GM23338 (cell line): ENCODE results near the gene TTLL5. TPM values are rescaled to one million over a fixed set of nuclear protein-coding genes. Genes with fewer than 3 reads are reported as not detected.

Experiments
- ATAC-seq: fragments of 200-7000 bp; cut with Tn5 transposase; 3 replicates; pipeline ENCODE4 v1.9.1; 2020
- DNase-seq: peaks from one replicate; pipeline ENCODE4 v3.0.0-alpha.2; 2015; ENCODE audit warnings: low spot score
- H2AFZ ChIP-seq: fragments of 200-600 bp; sonication (generic); 2 replicates; pipeline ENCODE4 v1.8.0; 2016; ENCODE audit warnings: antibody characterized with exemption, mild to moderate bottlenecking, moderate library complexity
- H3F3A ChIP-seq: fragments of 200-600 bp; sonication (generic); replicated peaks from 2 replicates; pipeline ENCODE4 v1.8.0; 2017; ENCODE audit warnings: antibody characterized with exemption, mixed run types, low read depth
- H3K27ac ChIP-seq: fragments of 200-600 bp; sonication (generic); 2 replicates; pipeline ENCODE4 v1.6.1; 2016; ENCODE audit warnings: low read depth
- H3K27me3 ChIP-seq: fragments of 200-600 bp; sonication (generic); 2 replicates; pipeline ENCODE4 v1.8.0; 2016; ENCODE audit warnings: mild to moderate bottlenecking, mixed run types, moderate library complexity; ENCODE audit not compliant: insufficient read depth
- H3K36me3 ChIP-seq: fragments of 200-600 bp; sonication (generic); 2 replicates; pipeline ENCODE4 v1.8.0; 2016; ENCODE audit warnings: mild to moderate bottlenecking; ENCODE audit not compliant: insufficient read depth
- H3K4me1 ChIP-seq: fragments of 200-600 bp; sonication (generic); 2 replicates; pipeline ENCODE4 v1.8.0; 2016; ENCODE audit warnings: mild to moderate bottlenecking, moderate library complexity; ENCODE audit not compliant: insufficient read depth
- H3K4me2 ChIP-seq: fragments of 200-600 bp; sonication (generic); 2 replicates; pipeline ENCODE4 v1.7.1; 2017; ENCODE audit warnings: mixed run types
- H3K4me3 ChIP-seq: fragments of 200-600 bp; sonication (generic); 2 replicates; pipeline ENCODE4 v1.6.1; 2016; ENCODE audit warnings: mixed run types
- H3K79me2 ChIP-seq: fragments of 200-600 bp; sonication (generic); replicated peaks from 2 replicates; pipeline ENCODE4 v1.8.0; 2017; ENCODE audit warnings: mild to moderate bottlenecking; ENCODE audit not compliant: insufficient read depth
- H3K9me2 ChIP-seq: fragments of 200-600 bp; sonication (generic); 2 replicates; pipeline ENCODE4 v1.8.0; 2017; ENCODE audit not compliant: insufficient read depth
- H4K20me1 ChIP-seq: fragments of 200-600 bp; sonication (generic); replicated peaks from 2 replicates; pipeline ENCODE4 v1.8.0; 2017; ENCODE audit warnings: mild to moderate bottlenecking; ENCODE audit not compliant: insufficient read depth
- H3K27ac Mint-ChIP-seq: 2 replicates; pipeline ENCODE4 v1.8.0; 2020; ENCODE audit warnings: inconsistent platforms, mild to moderate bottlenecking, moderate library complexity, mixed read lengths
- H3K27me3 Mint-ChIP-seq: 3 replicates; pipeline ENCODE4 v1.8.0; 2022; ENCODE audit warnings: low read depth, mild to moderate bottlenecking, moderate library complexity, mixed read lengths, inconsistent platforms; ENCODE audit not compliant: insufficient read depth, poor library complexity
- H3K36me3 Mint-ChIP-seq: 3 replicates; pipeline ENCODE4 v1.8.0; 2021; ENCODE audit warnings: low read depth, mild to moderate bottlenecking, inconsistent platforms, moderate library complexity, mixed read lengths
- H3K4me1 Mint-ChIP-seq: 3 replicates; pipeline ENCODE4 v1.8.0; 2020; ENCODE audit warnings: mild to moderate bottlenecking, inconsistent platforms, mixed read lengths
- H3K4me3 Mint-ChIP-seq: 3 replicates; pipeline ENCODE4 v1.8.0; 2021; ENCODE audit warnings: moderate library complexity, mild to moderate bottlenecking, inconsistent platforms, mixed read lengths
- H3K9me3 Mint-ChIP-seq: 3 replicates; pipeline ENCODE4 v1.8.0; 2020; ENCODE audit warnings: moderate library complexity, mild to moderate bottlenecking, inconsistent platforms, mixed read lengths
- CREB1 ChIP-seq: fragments of 250-450 bp; sonication (Bioruptor Pico); IDR thresholded peaks from 2 replicates; pipeline ENCODE4 v1.5.0; 2020; ENCODE audit warnings: low read depth, mild to moderate bottlenecking, moderate library complexity
- EZH2 ChIP-seq: fragments of 200-600 bp; sonication (generic); IDR thresholded peaks from one replicate; pipeline ENCODE4 v1.8.0; 2017; ENCODE audit warnings: antibody characterized with exemption, mild to moderate bottlenecking, low read depth; ENCODE audit not compliant: unreplicated experiment
- EZH2phosphoT487 ChIP-seq: fragments of 200-600 bp; sonication (generic); IDR thresholded peaks from one replicate; pipeline ENCODE4 v1.8.1; 2018; ENCODE audit warnings: antibody characterized with exemption; ENCODE audit not compliant: unreplicated experiment
- JUNB ChIP-seq: IDR thresholded peaks from one replicate; pipeline ENCODE4 v1.6.1; 2016; ENCODE audit warnings: antibody characterized with exemption; ENCODE audit not compliant: unreplicated experiment
- NANOG ChIP-seq: IDR thresholded peaks from 2 replicates; pipeline ENCODE4 v1.6.1; 2016; ENCODE audit warnings: antibody characterized with exemption, borderline replicate concordance
- POLR2AphosphoS5 ChIP-seq: IDR thresholded peaks from 2 replicates; pipeline ENCODE4 v1.6.1; 2016; ENCODE audit warnings: antibody characterized with exemption, low read depth
- STAT1 ChIP-seq: IDR thresholded peaks from one replicate; pipeline ENCODE4 v1.6.1; 2016; ENCODE audit warnings: antibody characterized with exemption; ENCODE audit not compliant: unreplicated experiment
- ZNF114 ChIP-seq: fragments of 250-450 bp; sonication (Bioruptor Pico); IDR thresholded peaks from 2 replicates; pipeline ENCODE4 v1.5.0; 2020; ENCODE audit warnings: mild to moderate bottlenecking, moderate library complexity
- ZNF331 ChIP-seq: fragments of 250-450 bp; sonication (Bioruptor Pico); IDR thresholded peaks from 2 replicates; pipeline ENCODE4 v1.5.0; 2020; ENCODE audit warnings: low read depth, mild to moderate bottlenecking, moderate library complexity
- polyA plus RNA-seq: library from polyadenylated mRNA; unstranded; fragments of >200 nt; fragmentation: Nextera tagmentation; extraction: Ambion mirVana; gene quantifications from 2 replicates; pipeline ENCODE4 v1.2.1, GENCODE V29; 2016
- total RNA-seq: library from RNA; depleted of rRNA; stranded (reverse); fragments of >200 nt; shearing (Covaris generic); gene quantifications from 2 replicates; pipeline ENCODE4 v1.2.3, GENCODE V29; 2014
- TF ChIP-seq, protein P1 (sequence below), 2 experiments: fragments of 200-600 bp in 1 of 2; sonication (generic) in 1 of 2; conservative IDR thresholded peaks; 2 replicates each; pipeline versions ENCODE4 v1.5.1 to v1.6.1; 2016 to 2017; ENCODE audit warnings: antibody characterized with exemption in 2 of 2, low read depth in 2 of 2, mild to moderate bottlenecking in 2 of 2, moderate library complexity in 1 of 2
- TF ChIP-seq, protein P2 (sequence below): IDR thresholded peaks from 2 replicates; pipeline ENCODE4 v1.6.1; 2016; ENCODE audit warnings: antibody characterized with exemption
- TF ChIP-seq, protein P3 (sequence below): IDR thresholded peaks from one replicate; pipeline ENCODE4 v1.6.1; 2018; ENCODE audit warnings: antibody characterized with exemption; ENCODE audit not compliant: unreplicated experiment
- TF ChIP-seq, protein P4 (sequence below): fragments of 250-450 bp; sonication (Bioruptor Pico); IDR thresholded peaks from 2 replicates; pipeline ENCODE4 v1.5.0; 2020; ENCODE audit warnings: mild to moderate bottlenecking, moderate library complexity

TTLL5 gene
- total and polyA plus RNA-seq, 2 experiments from 2014 or later = 33.5 to 35.4 TPM

DNA sequence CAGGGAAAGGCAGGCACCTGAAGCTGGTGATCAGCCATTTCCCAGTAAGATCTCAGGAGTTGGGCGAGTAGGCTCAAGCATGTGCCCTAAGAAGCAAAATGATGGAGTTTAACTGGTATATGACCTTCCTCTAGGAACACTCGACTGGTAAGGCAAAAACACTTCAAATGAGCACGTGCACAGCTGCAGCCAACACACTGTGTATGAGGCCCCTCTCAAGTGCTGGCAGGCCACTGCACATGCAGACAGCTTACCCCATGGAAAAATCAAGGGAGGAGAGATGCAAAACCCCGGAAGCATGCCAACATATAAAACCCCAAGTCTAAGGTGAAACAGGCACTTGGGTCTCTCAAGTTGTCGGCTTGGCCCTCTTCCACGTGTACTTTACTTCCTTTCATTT is 39.2 kb downstream of the TTLL5 start:
- H3K4me2 ChIP-seq = no peak overlapping the region
- H3K27ac Mint-ChIP-seq = no peak overlapping the region
- peaks cover 29% of the 10 kb centered on the region for H3K36me3 Mint-ChIP-seq
- H3K4me3 ChIP-seq = no peak overlapping the region
- H3K4me1 Mint-ChIP-seq = no peaks in the 10 kb centered on the region; the same call in 2 of the 3 replicates
- peaks cover 2% of the 10 kb centered on the region; the same call in 2 of the 3 replicates for H3K9me3 Mint-ChIP-seq
- ATAC-seq (no peak), DNase-seq (no peak)
- H3K79me2 ChIP-seq = no peaks in the 10 kb centered on the region
- TF ChIP-seq, protein P1, sequence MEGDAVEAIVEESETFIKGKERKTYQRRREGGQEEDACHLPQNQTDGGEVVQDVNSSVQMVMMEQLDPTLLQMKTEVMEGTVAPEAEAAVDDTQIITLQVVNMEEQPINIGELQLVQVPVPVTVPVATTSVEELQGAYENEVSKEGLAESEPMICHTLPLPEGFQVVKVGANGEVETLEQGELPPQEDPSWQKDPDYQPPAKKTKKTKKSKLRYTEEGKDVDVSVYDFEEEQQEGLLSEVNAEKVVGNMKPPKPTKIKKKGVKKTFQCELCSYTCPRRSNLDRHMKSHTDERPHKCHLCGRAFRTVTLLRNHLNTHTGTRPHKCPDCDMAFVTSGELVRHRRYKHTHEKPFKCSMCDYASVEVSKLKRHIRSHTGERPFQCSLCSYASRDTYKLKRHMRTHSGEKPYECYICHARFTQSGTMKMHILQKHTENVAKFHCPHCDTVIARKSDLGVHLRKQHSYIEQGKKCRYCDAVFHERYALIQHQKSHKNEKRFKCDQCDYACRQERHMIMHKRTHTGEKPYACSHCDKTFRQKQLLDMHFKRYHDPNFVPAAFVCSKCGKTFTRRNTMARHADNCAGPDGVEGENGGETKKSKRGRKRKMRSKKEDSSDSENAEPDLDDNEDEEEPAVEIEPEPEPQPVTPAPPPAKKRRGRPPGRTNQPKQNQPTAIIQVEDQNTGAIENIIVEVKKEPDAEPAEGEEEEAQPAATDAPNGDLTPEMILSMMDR (conservative IDR thresholded peaks at IDR 0.05; ENCODE audit: low read depth in 2 of 2) = no peak
- TF ChIP-seq STAT1 = no peak
- no peak for TF ChIP-seq ZNF331
- no peak for TF ChIP-seq CREB1 (CRISPR knock-in tag)
- TF ChIP-seq, protein P2, sequence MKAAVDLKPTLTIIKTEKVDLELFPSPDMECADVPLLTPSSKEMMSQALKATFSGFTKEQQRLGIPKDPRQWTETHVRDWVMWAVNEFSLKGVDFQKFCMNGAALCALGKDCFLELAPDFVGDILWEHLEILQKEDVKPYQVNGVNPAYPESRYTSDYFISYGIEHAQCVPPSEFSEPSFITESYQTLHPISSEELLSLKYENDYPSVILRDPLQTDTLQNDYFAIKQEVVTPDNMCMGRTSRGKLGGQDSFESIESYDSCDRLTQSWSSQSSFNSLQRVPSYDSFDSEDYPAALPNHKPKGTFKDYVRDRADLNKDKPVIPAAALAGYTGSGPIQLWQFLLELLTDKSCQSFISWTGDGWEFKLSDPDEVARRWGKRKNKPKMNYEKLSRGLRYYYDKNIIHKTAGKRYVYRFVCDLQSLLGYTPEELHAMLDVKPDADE = no peak
- no peak for TF ChIP-seq JUNB
- no peak for TF ChIP-seq NANOG
- no peak for TF ChIP-seq ZNF114 (CRISPR knock-in tag)
- no peak for TF ChIP-seq POLR2AphosphoS5
- TF ChIP-seq EZH2phosphoT487 = no peak
- TF ChIP-seq, protein P3, sequence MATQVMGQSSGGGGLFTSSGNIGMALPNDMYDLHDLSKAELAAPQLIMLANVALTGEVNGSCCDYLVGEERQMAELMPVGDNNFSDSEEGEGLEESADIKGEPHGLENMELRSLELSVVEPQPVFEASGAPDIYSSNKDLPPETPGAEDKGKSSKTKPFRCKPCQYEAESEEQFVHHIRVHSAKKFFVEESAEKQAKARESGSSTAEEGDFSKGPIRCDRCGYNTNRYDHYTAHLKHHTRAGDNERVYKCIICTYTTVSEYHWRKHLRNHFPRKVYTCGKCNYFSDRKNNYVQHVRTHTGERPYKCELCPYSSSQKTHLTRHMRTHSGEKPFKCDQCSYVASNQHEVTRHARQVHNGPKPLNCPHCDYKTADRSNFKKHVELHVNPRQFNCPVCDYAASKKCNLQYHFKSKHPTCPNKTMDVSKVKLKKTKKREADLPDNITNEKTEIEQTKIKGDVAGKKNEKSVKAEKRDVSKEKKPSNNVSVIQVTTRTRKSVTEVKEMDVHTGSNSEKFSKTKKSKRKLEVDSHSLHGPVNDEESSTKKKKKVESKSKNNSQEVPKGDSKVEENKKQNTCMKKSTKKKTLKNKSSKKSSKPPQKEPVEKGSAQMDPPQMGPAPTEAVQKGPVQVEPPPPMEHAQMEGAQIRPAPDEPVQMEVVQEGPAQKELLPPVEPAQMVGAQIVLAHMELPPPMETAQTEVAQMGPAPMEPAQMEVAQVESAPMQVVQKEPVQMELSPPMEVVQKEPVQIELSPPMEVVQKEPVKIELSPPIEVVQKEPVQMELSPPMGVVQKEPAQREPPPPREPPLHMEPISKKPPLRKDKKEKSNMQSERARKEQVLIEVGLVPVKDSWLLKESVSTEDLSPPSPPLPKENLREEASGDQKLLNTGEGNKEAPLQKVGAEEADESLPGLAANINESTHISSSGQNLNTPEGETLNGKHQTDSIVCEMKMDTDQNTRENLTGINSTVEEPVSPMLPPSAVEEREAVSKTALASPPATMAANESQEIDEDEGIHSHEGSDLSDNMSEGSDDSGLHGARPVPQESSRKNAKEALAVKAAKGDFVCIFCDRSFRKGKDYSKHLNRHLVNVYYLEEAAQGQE = no peak
- no peak for TF ChIP-seq EZH2
- TF ChIP-seq, protein P4, sequence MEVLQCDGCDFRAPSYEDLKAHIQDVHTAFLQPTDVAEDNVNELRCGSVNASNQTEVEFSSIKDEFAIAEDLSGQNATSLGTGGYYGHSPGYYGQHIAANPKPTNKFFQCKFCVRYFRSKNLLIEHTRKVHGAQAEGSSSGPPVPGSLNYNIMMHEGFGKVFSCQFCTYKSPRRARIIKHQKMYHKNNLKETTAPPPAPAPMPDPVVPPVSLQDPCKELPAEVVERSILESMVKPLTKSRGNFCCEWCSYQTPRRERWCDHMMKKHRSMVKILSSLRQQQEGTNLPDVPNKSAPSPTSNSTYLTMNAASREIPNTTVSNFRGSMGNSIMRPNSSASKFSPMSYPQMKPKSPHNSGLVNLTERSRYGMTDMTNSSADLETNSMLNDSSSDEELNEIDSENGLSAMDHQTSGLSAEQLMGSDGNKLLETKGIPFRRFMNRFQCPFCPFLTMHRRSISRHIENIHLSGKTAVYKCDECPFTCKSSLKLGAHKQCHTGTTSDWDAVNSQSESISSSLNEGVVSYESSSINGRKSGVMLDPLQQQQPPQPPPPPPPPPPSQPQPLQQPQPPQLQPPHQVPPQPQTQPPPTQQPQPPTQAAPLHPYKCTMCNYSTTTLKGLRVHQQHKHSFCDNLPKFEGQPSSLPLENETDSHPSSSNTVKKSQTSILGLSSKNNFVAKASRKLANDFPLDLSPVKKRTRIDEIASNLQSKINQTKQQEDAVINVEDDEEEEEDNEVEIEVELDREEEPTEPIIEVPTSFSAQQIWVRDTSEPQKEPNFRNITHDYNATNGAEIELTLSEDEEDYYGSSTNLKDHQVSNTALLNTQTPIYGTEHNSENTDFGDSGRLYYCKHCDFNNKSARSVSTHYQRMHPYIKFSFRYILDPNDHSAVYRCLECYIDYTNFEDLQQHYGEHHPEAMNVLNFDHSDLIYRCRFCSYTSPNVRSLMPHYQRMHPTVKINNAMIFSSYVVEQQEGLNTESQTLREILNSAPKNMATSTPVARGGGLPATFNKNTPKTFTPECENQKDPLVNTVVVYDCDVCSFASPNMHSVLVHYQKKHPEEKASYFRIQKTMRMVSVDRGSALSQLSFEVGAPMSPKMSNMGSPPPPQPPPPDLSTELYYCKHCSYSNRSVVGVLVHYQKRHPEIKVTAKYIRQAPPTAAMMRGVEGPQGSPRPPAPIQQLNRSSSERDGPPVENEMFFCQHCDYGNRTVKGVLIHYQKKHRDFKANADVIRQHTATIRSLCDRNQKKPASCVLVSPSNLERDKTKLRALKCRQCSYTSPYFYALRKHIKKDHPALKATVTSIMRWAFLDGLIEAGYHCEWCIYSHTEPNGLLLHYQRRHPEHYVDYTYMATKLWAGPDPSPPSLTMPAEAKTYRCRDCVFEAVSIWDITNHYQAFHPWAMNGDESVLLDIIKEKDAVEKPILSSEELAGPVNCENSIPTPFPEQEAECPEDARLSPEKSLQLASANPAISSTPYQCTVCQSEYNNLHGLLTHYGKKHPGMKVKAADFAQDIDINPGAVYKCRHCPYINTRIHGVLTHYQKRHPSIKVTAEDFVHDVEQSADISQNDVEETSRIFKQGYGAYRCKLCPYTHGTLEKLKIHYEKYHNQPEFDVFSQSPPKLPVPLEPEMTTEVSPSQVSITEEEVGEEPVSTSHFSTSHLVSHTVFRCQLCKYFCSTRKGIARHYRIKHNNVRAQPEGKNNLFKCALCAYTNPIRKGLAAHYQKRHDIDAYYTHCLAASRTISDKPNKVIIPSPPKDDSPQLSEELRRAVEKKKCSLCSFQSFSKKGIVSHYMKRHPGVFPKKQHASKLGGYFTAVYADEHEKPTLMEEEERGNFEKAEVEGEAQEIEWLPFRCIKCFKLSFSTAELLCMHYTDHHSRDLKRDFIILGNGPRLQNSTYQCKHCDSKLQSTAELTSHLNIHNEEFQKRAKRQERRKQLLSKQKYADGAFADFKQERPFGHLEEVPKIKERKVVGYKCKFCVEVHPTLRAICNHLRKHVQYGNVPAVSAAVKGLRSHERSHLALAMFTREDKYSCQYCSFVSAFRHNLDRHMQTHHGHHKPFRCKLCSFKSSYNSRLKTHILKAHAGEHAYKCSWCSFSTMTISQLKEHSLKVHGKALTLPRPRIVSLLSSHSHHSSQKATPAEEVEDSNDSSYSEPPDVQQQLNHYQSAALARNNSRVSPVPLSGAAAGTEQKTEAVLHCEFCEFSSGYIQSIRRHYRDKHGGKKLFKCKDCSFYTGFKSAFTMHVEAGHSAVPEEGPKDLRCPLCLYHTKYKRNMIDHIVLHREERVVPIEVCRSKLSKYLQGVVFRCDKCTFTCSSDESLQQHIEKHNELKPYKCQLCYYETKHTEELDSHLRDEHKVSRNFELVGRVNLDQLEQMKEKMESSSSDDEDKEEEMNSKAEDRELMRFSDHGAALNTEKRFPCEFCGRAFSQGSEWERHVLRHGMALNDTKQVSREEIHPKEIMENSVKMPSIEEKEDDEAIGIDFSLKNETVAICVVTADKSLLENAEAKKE (CRISPR knock-in tag) = no peak
- H3K9me2 ChIP-seq = no peaks in the 10 kb centered on the region
- no peak overlapping the region for H2AFZ ChIP-seq
- H3K27me3 Mint-ChIP-seq = peaks cover 3% of the 10 kb centered on the region
- no peaks in the 10 kb centered on the region for H3K4me1 ChIP-seq
- H3K27me3 ChIP-seq = no peaks in the 10 kb centered on the region
- no peaks in the 10 kb centered on the region for H3F3A ChIP-seq
- 0 out of 2 replicates have a peak, but pooled peaks cover 4% of the 10 kb centered on the region for H4K20me1 ChIP-seq
- peaks cover 4% of the 10 kb centered on the region for H3K36me3 ChIP-seq
- H3K4me3 Mint-ChIP-seq = no peak overlapping the region
- H3K27ac ChIP-seq = no peak overlapping the region
